GM04503 (cell line): ENCODE measurements around the gene KCNMB2.
"Not testable (repeated sequence)": the region's sequence is repeated elsewhere in the genome, so short reads cannot be mapped to it uniquely, and the experiment has no call there.

Experiments used
- DNase-seq: peaks from one replicate; pipeline ENCODE4 v3.0.0-alpha.2; 2012; ENCODE audit warnings: low read depth

Gene KCNMB2

GRCh38 chr3:178536211-178537079 is at the start of gene KCNMB2:
TSS of gene KCNMB2 (plus strand) at chr3:178536436.
- DNase-seq = no peak

- no peak for DNase-seq
These were observed 49.3 kb upstream of the KCNMB2 start for GRCh38 chr3:178486903-178487302.

- no peak for DNase-seq
These were observed 48.5 kb upstream of the KCNMB2 start for GRCh38 chr3:178487752-178488151.

- no peak for DNase-seq
These were observed 44.5 kb upstream of the KCNMB2 start for GRCh38 chr3:178491751-178492150.

- no peak for DNase-seq
These were observed 43.7 kb upstream of the KCNMB2 start for GRCh38 chr3:178492491-178492890.

- no peak for DNase-seq
These were observed 41.9 kb upstream of the KCNMB2 start for GRCh38 chr3:178494386-178494785.

GRCh38 chr3:178496911-178497310 is 39.3 kb upstream of the KCNMB2 start:
- DNase-seq = no peak

GRCh38 chr3:178498871-178499270 is 37.4 kb upstream of the KCNMB2 start:
- no peak for DNase-seq

GRCh38 chr3:178500631-178501030 is 35.6 kb upstream of the KCNMB2 start:
- DNase-seq = no peak

- DNase-seq = no peak
These were observed 32.1 kb upstream of the KCNMB2 start for GRCh38 chr3:178504128-178504527.

- no peak for DNase-seq
These were observed 30.4 kb upstream of the KCNMB2 start for GRCh38 chr3:178505832-178506231.

- DNase-seq = no peak
These were observed 28.5 kb upstream of the KCNMB2 start for GRCh38 chr3:178507507-178508442.

GRCh38 chr3:178508443-178508825 is 27.8 kb upstream of the KCNMB2 start:
- DNase-seq = no peak

- no peak for DNase-seq
These were observed 25.7 kb upstream of the KCNMB2 start for GRCh38 chr3:178510496-178510895.

GRCh38 chr3:178512647-178513046 is 23.6 kb upstream of the KCNMB2 start:
- no peak for DNase-seq

- peak; percentile 32 for DNase-seq
These were observed 22.5 kb upstream of the KCNMB2 start for GRCh38 chr3:178513546-178514380.

- no peak for DNase-seq
These were observed 21.8 kb upstream of the KCNMB2 start for GRCh38 chr3:178514401-178514800.

GRCh38 chr3:178515076-178515744 is 21.0 kb upstream of the KCNMB2 start:
- DNase-seq = not testable (repeated sequence)

- DNase-seq = no peak
These were observed 18.4 kb upstream of the KCNMB2 start for GRCh38 chr3:178517665-178518334.

GRCh38 chr3:178518660-178519396 is 17.4 kb upstream of the KCNMB2 start:
- DNase-seq = no peak
